DND-41 (cell line): ENCODE results near the gene TFB1M.
"Not testable (repeated sequence)": the region's sequence is repeated elsewhere in the genome, so short reads cannot be mapped to it uniquely, and the experiment has no call there.

ENCODE experiments used
- ATAC-seq: fragments of 200-7000 bp; cut with Tn5 transposase; 3 replicates; pipeline ENCODE4 v1.9.1; 2021; ENCODE audit warnings: low read depth; ENCODE audit not compliant: insufficient read depth
- DNase-seq: peaks from one replicate; pipeline ENCODE4 v3.0.0-alpha.2; 2020
- H2AFZ ChIP-seq: 2 replicates; pipeline ENCODE4 v1.6.0; 2012; ENCODE audit warnings: low read depth, low read length
- H3K27ac ChIP-seq: 2 replicates; pipeline ENCODE4 v1.5.1; 2012; ENCODE audit warnings: low read length, inconsistent platforms
- H3K27me3 ChIP-seq: fragments of 200-600 bp; sonication (generic); 2 replicates; pipeline ENCODE4 v1.6.0; 2012; ENCODE audit warnings: low read length, mild to moderate bottlenecking, inconsistent platforms; ENCODE audit not compliant: insufficient read depth, poor library complexity
- H3K36me3 ChIP-seq: 2 replicates; pipeline ENCODE4 v1.5.1; 2012; ENCODE audit warnings: low read length, inconsistent platforms; ENCODE audit not compliant: insufficient read depth
- H3K4me1 ChIP-seq: 2 replicates; pipeline ENCODE4 v1.5.1; 2012; ENCODE audit warnings: mild to moderate bottlenecking, low read length; ENCODE audit not compliant: insufficient read depth
- H3K4me2 ChIP-seq: 2 replicates; pipeline ENCODE4 v1.6.0; 2012; ENCODE audit warnings: mild to moderate bottlenecking, moderate library complexity, low read length, inconsistent platforms; ENCODE audit not compliant: insufficient read depth
- H3K4me3 ChIP-seq, 2 experiments: fragments of 200-600 bp in 1 of 2; shearing (Covaris generic) in 1 of 2; 2 replicates each; pipeline ENCODE4 v1.5.1; 2012 to 2016; ENCODE audit warnings: inconsistent platforms in 2 of 2, low read length in 2 of 2, mild to moderate bottlenecking in 2 of 2, low read depth in 1 of 2, moderate library complexity in 1 of 2
- H3K79me2 ChIP-seq: 2 replicates; pipeline ENCODE4 v1.6.0; 2012; ENCODE audit warnings: low read length, inconsistent platforms; ENCODE audit not compliant: insufficient read depth
- H3K9ac ChIP-seq: 2 replicates; pipeline ENCODE4 v1.6.0; 2012; ENCODE audit warnings: low read depth, mild to moderate bottlenecking, inconsistent platforms, low read length, moderate library complexity
- H3K9me3 ChIP-seq: 2 replicates; pipeline ENCODE4 v1.5.1; 2012; ENCODE audit warnings: low read length, moderate library complexity, mild to moderate bottlenecking, inconsistent platforms; ENCODE audit not compliant: insufficient read depth, severe bottlenecking
- H4K20me1 ChIP-seq: 2 replicates; pipeline ENCODE4 v1.6.0; 2012; ENCODE audit warnings: low read length; ENCODE audit not compliant: insufficient read depth
- EZH2 ChIP-seq: IDR thresholded peaks from 3 replicates; pipeline ENCODE4 v1.6.1; 2012; ENCODE audit warnings: borderline replicate concordance, low read depth, mild to moderate bottlenecking, moderate library complexity, low read length, inconsistent platforms; ENCODE audit not compliant: severe bottlenecking
- TF ChIP-seq, protein P1 (sequence below): IDR thresholded peaks from 2 replicates; pipeline ENCODE4 v1.5.1; 2012; ENCODE audit warnings: borderline replicate concordance, low read length, moderate library complexity, mild to moderate bottlenecking; ENCODE audit not compliant: poor library complexity, severe bottlenecking; ENCODE audit errors: extremely low read depth

TFB1M gene

DNA sequence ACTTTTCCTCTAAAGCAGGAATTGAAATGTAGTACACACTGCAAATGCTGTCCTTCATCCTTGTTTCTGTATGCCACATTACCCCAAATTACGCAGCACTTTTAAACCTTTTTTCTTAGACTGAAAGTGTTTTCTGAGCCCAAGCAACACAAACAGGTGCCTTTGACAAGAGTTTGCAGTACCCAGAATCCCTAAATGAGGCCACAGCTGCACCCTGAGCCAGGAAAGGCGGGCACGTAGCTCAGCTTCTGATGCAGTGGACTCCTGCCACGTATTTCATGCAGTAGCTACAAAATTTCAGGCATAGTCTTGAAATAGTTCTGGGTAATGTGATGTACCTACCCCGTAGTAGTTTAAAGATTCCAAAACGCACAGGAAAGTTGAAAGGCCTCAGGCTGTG lies 81.4 kb downstream of the TFB1M start:
- Histone ChIP-seq H3K4me3 (no peak overlapping the region), H4K20me1 (no peaks in the 10 kb centered on the region), H3K27me3 (peaks cover 3% of the 10 kb centered on the region), H3K79me2 (no peaks in the 10 kb centered on the region), H3K9me3 (peaks cover 2% of the 10 kb centered on the region), H3K9ac (no peak overlapping the region), H3K36me3 (no peaks in the 10 kb centered on the region), H2AFZ (no peak overlapping the region), H3K4me1 (no peaks in the 10 kb centered on the region), H3K27ac (no peak overlapping the region), H3K4me2 (no peak overlapping the region)
- DNase-seq (no peak), ATAC-seq (no peak)
- no peak for TF ChIP-seq EZH2
- TF ChIP-seq, protein P1, sequence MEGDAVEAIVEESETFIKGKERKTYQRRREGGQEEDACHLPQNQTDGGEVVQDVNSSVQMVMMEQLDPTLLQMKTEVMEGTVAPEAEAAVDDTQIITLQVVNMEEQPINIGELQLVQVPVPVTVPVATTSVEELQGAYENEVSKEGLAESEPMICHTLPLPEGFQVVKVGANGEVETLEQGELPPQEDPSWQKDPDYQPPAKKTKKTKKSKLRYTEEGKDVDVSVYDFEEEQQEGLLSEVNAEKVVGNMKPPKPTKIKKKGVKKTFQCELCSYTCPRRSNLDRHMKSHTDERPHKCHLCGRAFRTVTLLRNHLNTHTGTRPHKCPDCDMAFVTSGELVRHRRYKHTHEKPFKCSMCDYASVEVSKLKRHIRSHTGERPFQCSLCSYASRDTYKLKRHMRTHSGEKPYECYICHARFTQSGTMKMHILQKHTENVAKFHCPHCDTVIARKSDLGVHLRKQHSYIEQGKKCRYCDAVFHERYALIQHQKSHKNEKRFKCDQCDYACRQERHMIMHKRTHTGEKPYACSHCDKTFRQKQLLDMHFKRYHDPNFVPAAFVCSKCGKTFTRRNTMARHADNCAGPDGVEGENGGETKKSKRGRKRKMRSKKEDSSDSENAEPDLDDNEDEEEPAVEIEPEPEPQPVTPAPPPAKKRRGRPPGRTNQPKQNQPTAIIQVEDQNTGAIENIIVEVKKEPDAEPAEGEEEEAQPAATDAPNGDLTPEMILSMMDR: no peak

DNA sequence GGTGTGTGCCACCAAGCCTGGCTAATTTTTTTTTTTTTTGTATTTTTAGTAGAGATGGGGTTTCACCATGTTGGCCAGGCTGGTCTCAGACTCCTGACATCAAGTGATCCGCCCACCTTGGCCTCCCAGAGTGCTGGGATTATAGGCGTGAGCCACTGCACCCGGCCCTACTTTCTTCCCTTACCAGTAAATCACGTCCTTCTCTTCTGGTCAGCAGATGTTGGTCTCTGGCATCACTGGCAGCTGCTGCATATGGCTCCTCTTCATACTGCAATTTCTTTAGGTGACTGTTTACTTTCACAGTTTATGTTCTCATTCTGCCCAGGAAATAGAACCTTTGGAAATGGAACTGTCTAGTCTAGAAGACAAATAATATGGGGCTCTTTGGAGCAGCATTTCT lies 83.3 kb downstream of the TFB1M start:
- not testable (repeated sequence) for H3K4me3 ChIP-seq, H3K9ac ChIP-seq, H3K4me2 ChIP-seq, H4K20me1 ChIP-seq, H3K79me2 ChIP-seq, H3K9me3 ChIP-seq, H3K27ac ChIP-seq, H2AFZ ChIP-seq, DNase-seq, H3K4me1 ChIP-seq, ATAC-seq, H3K27me3 ChIP-seq, H3K36me3 ChIP-seq

GRCh38 chr6:155228546-155229166 lies 85.6 kb downstream of the TFB1M start:
- DNase-seq (no peak), ATAC-seq (no peak)
- no peak for TF ChIP-seq EZH2
- TF ChIP-seq, protein P1: no peak
- Histone ChIP-seq H4K20me1 (no peaks in the 10 kb centered on the region), H3K79me2 (no peaks in the 10 kb centered on the region), H3K4me2 (no peak overlapping the region), H3K36me3 (no peaks in the 10 kb centered on the region), H3K9ac (no peak overlapping the region), H3K9me3 (no peaks in the 10 kb centered on the region), H3K27ac (no peak overlapping the region), H2AFZ (no peak overlapping the region), H3K4me3 (no peak overlapping the region), H3K4me1 (no peaks in the 10 kb centered on the region), H3K27me3 (peaks cover 3% of the 10 kb centered on the region)

DNA sequence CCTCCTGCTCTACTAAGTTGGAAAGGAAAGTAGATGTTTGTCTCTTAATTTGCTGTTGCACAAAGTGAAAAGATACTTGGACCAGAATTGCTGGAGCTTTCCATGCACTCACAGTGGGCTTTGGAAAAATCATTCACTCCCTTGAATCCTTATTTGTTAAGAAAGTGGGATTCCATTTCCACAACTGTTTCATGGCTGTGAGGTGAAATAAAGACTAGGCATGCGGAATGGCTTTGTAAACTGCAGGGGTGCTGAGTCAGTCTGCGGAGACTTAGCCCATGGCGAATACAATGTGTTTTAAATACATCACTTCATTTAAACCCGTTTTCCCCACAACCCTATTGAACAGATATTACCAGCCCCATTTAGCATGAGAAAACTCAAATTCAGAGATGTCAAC lies 87.2 kb downstream of the TFB1M start:
- peaks cover 3% of the 10 kb centered on the region for H3K27me3 ChIP-seq
- no peak overlapping the region for H2AFZ ChIP-seq
- no peak for DNase-seq
- no peak overlapping the region for H3K4me3 ChIP-seq
- H3K4me1 ChIP-seq: no peaks in the 10 kb centered on the region
- H3K4me2 ChIP-seq: no peak overlapping the region
- H3K27ac ChIP-seq: no peak overlapping the region
- no peaks in the 10 kb centered on the region for H3K9me3 ChIP-seq
- no peaks in the 10 kb centered on the region for H3K36me3 ChIP-seq
- ATAC-seq: no peak
- H3K79me2 ChIP-seq: no peaks in the 10 kb centered on the region
- TF ChIP-seq, protein P1: no peak
- no peak for TF ChIP-seq EZH2
- no peak overlapping the region for H3K9ac ChIP-seq
- no peaks in the 10 kb centered on the region for H4K20me1 ChIP-seq
